Stimulated activated CD4-positive, alpha-beta T cell treated with anti-CD3 and anti-CD28 coated beads, Interleukin-1b, Interleukin-23, amount 100 ng/mL, for 1 hour (primary cell): ENCODE results near the gene SH3GL2.

Experiments used
- DNase-seq, 2 donors: peaks; one replicate each; pipeline ENCODE4 v3.0.0-alpha.2; 2020; ENCODE audit warnings: low read depth in 2 of 2

Gene SH3GL2

GRCh38 chr9:17658237-17658636 lies 79.4 kb downstream of the SH3GL2 start:
- no peak for DNase-seq

- no peak for DNase-seq
Observed at GRCh38 chr9:17660158-17660557, 81.3 kb downstream of the SH3GL2 start.

DNA sequence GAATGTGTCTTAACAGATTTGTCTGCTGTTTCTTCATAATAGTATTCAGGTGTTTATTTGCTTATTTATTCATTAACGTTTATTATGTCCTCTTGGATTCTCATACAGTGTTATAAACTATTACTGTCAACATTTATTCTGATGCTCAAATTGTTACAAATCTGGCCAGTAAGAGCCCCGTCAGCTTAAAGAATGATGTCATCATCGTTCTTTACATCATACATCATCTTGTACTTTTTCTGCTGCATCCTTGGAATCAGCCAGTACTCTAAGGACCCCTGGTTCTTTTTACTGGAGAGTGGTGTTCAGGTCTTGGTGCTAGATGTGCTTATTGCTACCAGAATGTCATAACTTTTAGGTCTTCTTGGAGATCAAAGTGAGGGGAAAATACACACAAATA lies 86.6 kb downstream of the SH3GL2 start:
- no peak for DNase-seq

- DNase-seq = no peak
Observed at GRCh38 chr9:17669206-17669605, 90.3 kb downstream of the SH3GL2 start.

- no peak for DNase-seq
Observed at GRCh38 chr9:17682684-17683083, 103.8 kb downstream of the SH3GL2 start.

- DNase-seq = no peak
Observed at GRCh38 chr9:17688834-17689233, 110.0 kb downstream of the SH3GL2 start.

GRCh38 chr9:17694336-17694735 lies 115.5 kb downstream of the SH3GL2 start:
- DNase-seq = no peak

- no peak for DNase-seq
Observed at GRCh38 chr9:17695482-17695881, 116.6 kb downstream of the SH3GL2 start.

DNA sequence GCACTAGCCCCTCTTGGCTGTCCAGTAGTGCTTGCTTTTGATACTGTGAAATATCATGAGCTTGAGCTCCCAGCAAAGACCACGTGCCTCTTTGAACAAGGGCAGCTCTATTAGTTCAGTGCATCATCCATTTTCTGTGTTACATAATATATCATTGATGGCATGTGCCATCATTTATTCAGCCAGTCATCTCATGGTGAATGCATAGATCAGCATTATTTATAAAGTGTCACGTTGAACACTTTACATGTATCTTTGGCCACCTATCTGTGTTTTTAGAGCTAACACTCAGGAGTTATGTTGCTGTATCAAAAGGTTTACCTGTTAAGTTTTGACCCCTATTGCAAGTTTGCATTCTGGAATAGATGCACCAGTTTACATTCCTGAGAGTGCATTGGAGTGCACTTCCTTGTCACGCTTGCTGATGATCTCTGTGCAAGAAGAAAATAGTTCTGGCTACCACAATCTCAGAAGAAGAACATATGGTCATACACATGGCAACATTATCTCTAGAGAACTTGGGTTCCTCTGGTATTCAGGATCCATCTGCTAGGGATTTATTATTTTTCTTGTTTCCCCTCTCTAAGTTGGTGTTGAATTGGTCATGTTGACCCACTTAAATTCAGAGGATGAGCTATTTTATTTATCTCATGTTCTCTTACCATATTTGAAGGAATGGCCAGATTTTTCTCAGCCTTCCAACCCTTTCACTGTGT lies 120.9 kb downstream of the SH3GL2 start:
- DNase-seq = no peak

- no peak for DNase-seq
Observed at GRCh38 chr9:17706347-17706746, 127.5 kb downstream of the SH3GL2 start.

GRCh38 chr9:17719053-17719452 lies 140.2 kb downstream of the SH3GL2 start:
- no peak for DNase-seq

GRCh38 chr9:17721954-17722353 lies 143.1 kb downstream of the SH3GL2 start:
- no peak for DNase-seq

GRCh38 chr9:17723656-17724055 lies 144.8 kb downstream of the SH3GL2 start:
- DNase-seq = no peak

GRCh38 chr9:17725399-17726010 lies 146.6 kb downstream of the SH3GL2 start:
- no peak for DNase-seq

DNA sequence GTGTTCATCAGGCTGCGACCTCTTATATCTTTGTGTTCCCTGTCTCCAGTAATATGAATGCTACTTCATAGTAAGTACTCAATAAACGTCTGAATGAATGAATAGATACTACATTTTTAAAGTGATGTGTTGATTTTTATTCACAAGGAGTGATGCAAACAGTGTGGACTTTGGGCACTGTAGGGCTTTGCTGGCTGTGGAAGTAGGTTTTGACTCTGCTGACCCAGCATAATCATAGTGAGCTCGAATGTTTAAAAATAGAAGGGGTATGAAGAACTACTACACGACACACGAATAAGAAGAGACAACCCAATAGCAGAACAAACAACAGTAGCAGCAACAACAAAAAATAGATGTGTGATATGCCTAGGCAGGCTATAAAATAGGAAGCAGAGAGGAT lies 147.4 kb downstream of the SH3GL2 start:
- DNase-seq = no peak

- no peak for DNase-seq
Observed at GRCh38 chr9:17730899-17731298, 152.0 kb downstream of the SH3GL2 start.

GRCh38 chr9:17731308-17731707 lies 152.4 kb downstream of the SH3GL2 start:
- no peak for DNase-seq

- no peak for DNase-seq
Observed at GRCh38 chr9:17734674-17735073, 155.8 kb downstream of the SH3GL2 start.

DNA sequence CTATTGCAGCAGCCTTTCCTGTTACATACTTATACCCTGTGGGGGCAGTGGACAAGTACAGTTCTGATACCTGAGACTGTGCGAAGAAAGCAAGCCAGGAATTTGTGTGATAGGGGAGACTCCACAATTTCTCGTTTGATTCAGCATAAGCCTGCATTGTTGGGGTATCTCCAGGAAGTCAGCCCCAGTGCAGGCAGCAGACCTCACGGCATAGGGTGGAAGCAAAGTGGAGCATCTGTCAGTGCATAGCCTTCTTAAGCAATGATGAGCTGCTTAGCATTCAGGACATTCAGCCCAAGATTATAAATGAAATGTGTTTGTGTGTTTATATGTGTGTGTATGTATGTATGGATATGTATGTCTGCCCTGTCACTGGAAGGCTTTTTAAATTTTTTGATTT lies 157.0 kb downstream of the SH3GL2 start:
- DNase-seq = no peak

GRCh38 chr9:17739022-17739421 lies 160.2 kb downstream of the SH3GL2 start:
- DNase-seq = no peak

GRCh38 chr9:17739736-17740135 lies 160.9 kb downstream of the SH3GL2 start:
- DNase-seq = no peak

DNA sequence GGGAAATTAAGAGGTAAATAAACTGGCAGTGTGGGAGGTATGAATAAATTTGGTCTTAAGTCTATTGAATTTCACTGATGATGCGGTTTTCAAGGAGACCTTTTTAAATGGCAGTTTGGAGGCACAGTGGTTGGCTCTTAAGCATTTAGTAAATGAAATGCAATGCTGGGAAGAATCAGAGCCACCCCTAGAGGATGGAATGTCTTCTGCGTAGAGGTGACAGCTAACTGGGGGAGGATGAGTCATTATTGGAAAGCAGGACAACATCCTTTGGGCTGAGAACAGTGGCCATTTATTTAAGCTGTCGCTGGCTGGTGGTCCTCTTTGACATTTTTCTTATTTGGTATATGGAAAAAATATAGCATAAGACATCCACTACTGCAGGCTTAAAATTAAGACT lies 163.2 kb downstream of the SH3GL2 start:
- no peak for DNase-seq

DNA sequence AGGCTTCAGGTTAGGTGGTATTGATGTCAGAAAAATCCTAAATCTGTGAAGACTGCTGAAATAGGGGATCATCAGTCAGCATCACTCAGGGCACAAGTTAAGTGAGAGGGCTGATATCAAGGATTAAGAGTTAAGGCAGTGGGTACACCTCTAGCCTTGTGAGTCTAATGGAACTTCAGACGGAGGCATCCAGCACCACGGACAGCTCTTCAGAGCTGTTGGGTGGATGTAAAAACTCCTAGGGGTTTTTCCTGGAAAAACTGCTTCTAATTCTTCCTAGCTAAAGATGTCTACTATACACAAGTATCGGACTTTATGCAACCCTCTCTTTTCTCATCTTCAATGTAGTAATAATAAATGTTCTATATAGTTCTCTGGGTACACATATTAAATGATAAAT lies 165.9 kb downstream of the SH3GL2 start:
- DNase-seq = no peak

DNA sequence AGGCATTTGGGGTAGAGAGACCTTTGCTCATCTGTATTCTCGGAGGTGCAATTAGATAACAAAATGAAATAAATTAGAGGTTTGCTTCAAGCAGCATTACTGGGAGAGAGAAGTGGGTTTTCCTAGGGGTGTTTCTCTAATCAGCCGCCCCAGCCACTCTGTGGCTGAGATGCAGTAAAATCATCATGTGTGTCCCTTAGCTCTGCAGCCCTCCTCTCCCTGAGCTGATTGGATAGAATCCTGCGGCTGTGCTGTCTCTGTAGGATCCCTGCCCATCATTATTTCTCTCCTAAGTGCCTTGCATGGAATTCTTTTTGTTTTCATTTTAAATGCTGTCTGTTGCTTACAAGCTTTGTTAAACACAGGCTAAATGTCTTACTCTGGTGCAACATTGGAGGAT lies 171.4 kb downstream of the SH3GL2 start:
- no peak for DNase-seq
